ENCODE results near the gene CDK2.
A peak's percentile ranks its signal among the peaks of the same experiment; 100 is the strongest.
"Not testable (repeated sequence)": the region's sequence is repeated elsewhere in the genome, so short reads cannot be mapped to it uniquely, and the experiment has no call there.

Gene CDK2

DNA sequence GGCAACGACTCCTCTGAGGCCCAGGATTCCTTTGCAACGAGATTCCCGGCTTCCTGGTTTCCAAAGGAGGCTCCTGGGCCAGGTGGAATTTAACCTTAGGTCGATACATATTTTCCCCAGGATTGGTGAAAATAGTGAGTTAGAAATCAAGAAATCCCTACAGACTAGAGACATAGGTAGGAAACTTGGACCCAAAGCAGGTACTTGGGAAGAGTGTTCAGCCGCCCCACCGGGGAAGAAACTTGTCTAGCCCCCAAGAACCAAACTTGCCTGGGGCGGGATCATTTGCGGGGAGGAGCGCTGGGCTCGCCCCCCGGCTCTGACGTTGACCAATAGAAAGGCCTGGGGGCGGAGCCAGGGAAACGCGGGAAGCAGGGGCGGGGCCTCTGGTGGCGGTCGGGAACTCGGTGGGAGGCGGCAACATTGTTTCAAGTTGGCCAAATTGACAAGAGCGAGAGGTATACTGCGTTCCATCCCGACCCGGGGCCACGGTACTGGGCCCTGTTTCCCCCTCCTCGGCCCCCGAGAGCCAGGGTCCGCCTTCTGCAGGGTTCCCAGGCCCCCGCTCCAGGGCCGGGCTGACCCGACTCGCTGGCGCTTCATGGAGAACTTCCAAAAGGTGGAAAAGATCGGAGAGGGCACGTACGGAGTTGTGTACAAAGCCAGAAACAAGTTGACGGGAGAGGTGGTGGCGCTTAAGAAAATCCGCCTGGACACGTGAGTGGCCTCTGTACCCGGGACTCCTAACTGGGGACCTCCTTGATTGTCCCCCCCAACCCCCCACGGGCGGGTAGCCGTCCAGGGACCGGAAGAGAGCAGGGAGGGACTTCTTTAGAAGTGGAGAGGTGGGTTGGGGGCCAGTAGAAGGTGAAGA is at the start of gene CDK2:
Gene CDK2 (plus strand): TSS at position 423 of the 874 bp plus-strand sequence. CDS start 179 bp downstream, at position 602.
- H3K36me3 ChIP-seq (ENCODE audit: control insufficient read depth, insufficient read depth, low read length) = peaks cover 36% of the 10 kb centered on the region

DNA sequence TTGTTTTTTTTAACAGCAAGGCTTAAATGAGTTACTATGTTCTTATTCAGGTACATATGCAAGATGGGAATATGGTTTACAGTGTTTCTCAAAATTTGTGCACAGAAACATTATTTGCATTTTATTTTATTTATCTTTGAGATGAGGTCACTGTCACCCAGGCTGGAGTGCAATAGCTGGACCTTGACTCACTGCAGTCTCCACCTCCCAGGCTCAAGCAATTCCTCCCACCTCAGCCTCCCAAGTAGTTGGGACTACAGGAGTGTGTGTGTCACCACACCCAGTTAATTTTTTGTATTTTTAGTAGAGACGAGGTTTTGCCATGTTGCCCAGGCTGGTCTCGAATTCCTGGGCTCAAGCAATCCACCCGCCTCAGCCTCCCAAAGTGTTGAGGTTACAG is 47.6 kb upstream of the CDK2 start:
- H3K27me3 ChIP-seq (ENCODE audit: control insufficient read depth, insufficient read depth, low read length); H3K9ac ChIP-seq (ENCODE audit: low read length); H3K9me3 ChIP-seq (ENCODE audit: control insufficient read depth, insufficient read depth, low read depth, low read length); H3K4me3 ChIP-seq (ENCODE audit: low read depth, low read length); H3K27ac ChIP-seq (ENCODE audit: low read depth, low read length); H3K4me1 ChIP-seq (ENCODE audit: control insufficient read depth, insufficient read depth, low read length): not testable (repeated sequence)
- H3K36me3 ChIP-seq (ENCODE audit: control insufficient read depth, insufficient read depth, low read length) = peaks cover 37% of the 10 kb centered on the region

More for the DNA sequence above, at the start of gene CDK2:
- H3K27ac ChIP-seq (ENCODE audit: low read depth, low read length) = peak within 1 kb of the TSS; percentile 74; the same call in 1 of the 2 replicates
- H3K4me3 ChIP-seq (ENCODE audit: low read depth, low read length) = peak within 1 kb of the TSS; percentile 94
- no peaks in the 10 kb centered on the region for H3K27me3 ChIP-seq (ENCODE audit: control insufficient read depth, insufficient read depth, low read length)
- H3K9me3 ChIP-seq (ENCODE audit: control insufficient read depth, insufficient read depth, low read depth, low read length) = no peaks in the 10 kb centered on the region
- H3K4me1 ChIP-seq (ENCODE audit: control insufficient read depth, insufficient read depth, low read length) = peaks cover 18% of the 10 kb centered on the region
- peak within 1 kb of the TSS; percentile 88 for H3K9ac ChIP-seq (ENCODE audit: low read length)

DNA sequence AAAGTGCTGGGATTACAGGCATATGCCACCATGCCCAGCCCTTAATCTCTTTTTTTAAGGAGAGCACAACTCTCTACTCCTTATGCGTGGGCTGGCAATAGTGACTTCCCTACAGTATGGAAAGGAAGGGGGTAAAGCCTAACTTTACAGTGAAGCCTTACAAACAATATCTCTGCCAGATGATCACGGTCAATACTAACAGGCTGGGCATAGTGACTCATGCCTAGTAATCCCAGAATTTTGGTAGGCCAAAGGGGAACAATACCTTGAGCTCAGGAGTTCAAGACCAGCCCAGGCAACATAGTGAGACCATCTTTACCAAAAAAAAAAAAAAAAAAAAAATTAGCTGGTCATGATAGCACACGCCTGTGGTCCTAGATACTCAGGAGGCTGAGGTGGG is 44.5 kb upstream of the CDK2 start:
- H3K4me3 ChIP-seq (ENCODE audit: low read depth, low read length) = no peak overlapping the region
- H3K9ac ChIP-seq (ENCODE audit: low read length) = no peak overlapping the region
- H3K27ac ChIP-seq (ENCODE audit: low read depth, low read length) = no peak overlapping the region
- no peaks in the 10 kb centered on the region for H3K27me3 ChIP-seq (ENCODE audit: control insufficient read depth, insufficient read depth, low read length)
- H3K36me3 ChIP-seq (ENCODE audit: control insufficient read depth, insufficient read depth, low read length) = peaks cover 31% of the 10 kb centered on the region
- no peaks in the 10 kb centered on the region for H3K9me3 ChIP-seq (ENCODE audit: control insufficient read depth, insufficient read depth, low read depth, low read length)
- peaks cover 6% of the 10 kb centered on the region; the same call in 1 of the 2 replicates for H3K4me1 ChIP-seq (ENCODE audit: control insufficient read depth, insufficient read depth, low read length)

DNA sequence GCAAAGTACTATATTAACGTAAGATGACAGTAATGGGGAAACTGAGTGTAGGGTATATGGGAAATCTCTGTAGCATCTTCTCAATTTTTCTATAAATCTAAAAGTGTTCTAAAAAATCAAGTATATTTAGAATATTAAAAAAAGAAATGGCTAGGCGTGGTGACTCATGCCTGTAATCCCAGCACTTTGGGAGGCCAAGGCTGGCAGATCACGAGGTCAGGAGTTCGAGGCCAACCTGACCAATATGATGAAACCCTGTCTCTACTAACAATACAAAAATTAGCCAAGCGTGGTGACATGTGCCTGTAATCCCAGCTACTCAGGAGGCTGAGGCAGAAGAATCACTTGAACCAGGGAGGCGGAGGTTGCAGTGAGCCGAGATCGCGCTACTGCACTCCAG is 43.0 kb upstream of the CDK2 start:
- not testable (repeated sequence) for H3K4me3 ChIP-seq (ENCODE audit: low read depth, low read length); H3K27ac ChIP-seq (ENCODE audit: low read depth, low read length); H3K27me3 ChIP-seq (ENCODE audit: control insufficient read depth, insufficient read depth, low read length); H3K9ac ChIP-seq (ENCODE audit: low read length); H3K9me3 ChIP-seq (ENCODE audit: control insufficient read depth, insufficient read depth, low read depth, low read length); H3K4me1 ChIP-seq (ENCODE audit: control insufficient read depth, insufficient read depth, low read length)
- peaks cover 29% of the 10 kb centered on the region for H3K36me3 ChIP-seq (ENCODE audit: control insufficient read depth, insufficient read depth, low read length)

DNA sequence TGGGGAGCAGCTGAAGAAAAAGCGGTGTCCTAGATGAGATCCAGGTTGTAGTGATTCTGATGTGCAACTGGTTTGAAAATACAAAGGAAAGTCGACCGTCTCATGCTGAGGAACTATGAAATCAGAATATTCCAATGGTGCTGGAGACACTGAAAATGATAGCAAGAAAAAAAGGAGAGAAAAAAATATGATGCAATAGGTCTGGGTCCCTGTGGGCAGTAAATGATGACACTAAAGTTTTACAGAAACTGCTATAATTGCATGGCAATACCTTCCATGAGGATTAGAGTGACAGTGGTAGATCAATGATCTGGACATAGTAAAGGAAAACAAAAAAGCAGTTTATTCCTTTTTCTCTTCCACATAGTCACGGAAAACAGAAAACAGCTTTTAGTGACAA is 41.3 kb upstream of the CDK2 start:
- Histone ChIP-seq H3K9ac (ENCODE audit: low read length) (no peak overlapping the region), H3K36me3 (ENCODE audit: control insufficient read depth, insufficient read depth, low read length) (peaks cover 29% of the 10 kb centered on the region), H3K4me1 (ENCODE audit: control insufficient read depth, insufficient read depth, low read length) (peaks cover 8% of the 10 kb centered on the region; the same call in 1 of the 2 replicates)

DNA sequence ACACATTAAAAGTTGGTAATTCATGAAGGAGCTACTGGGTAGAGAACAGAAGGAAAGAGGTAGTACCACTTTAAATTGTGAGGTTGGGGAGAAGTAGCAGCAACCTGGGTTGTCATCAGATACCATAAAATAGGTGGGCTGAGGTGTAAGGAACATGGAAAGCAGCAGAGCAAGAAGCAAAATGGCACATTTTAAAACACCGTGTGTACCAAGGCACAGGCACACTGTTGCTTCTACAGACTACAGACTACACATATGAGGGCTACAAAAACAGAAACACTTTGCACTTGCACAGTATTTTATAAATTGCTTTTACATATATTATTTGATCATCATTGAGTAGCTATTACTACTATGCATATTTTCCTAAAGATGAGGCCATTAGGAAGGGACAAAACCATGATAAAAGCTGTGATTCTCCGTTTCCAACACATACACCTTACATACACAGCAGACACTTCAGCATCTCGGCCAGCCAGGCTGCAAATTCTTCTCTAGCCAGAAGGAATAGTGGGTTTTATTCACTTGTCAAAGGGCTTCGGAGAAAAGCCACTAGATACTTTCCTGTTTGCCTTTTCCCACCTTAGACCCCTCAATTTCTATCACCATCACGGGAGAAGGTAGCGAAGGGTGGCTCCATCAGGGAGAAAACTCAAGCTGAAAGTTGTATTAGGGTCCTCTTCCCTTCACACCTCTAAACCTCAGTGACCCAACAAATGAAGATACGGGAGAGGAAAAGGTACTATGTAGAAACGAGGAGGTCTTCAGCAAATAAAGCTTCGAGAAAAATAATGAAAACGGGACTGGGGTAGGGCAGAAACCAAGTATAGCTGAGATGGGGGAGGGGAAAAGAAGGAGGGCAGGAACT is 40.5 kb upstream of the CDK2 start:
- Histone ChIP-seq H3K27me3 (ENCODE audit: control insufficient read depth, insufficient read depth, low read length) (0 out of 2 replicates have a peak, but pooled peaks cover under 1% of the 10 kb centered on the region), H3K36me3 (ENCODE audit: control insufficient read depth, insufficient read depth, low read length) (peaks cover 24% of the 10 kb centered on the region), H3K4me3 (ENCODE audit: low read depth, low read length) (peak overlapping the region; percentile 99), H3K27ac (ENCODE audit: low read depth, low read length) (peak overlapping the region; percentile 93), H3K9ac (ENCODE audit: low read length) (peak overlapping the region; percentile 96), H3K4me1 (ENCODE audit: control insufficient read depth, insufficient read depth, low read length) (peaks cover 11% of the 10 kb centered on the region), H3K9me3 (ENCODE audit: control insufficient read depth, insufficient read depth, low read depth, low read length) (no peaks in the 10 kb centered on the region)

More for the DNA sequence above, 41.3 kb upstream of the CDK2 start:
- Histone ChIP-seq H3K9me3 (ENCODE audit: control insufficient read depth, insufficient read depth, low read depth, low read length) (no peaks in the 10 kb centered on the region), H3K27me3 (ENCODE audit: control insufficient read depth, insufficient read depth, low read length) (no peaks in the 10 kb centered on the region), H3K4me3 (ENCODE audit: low read depth, low read length) (peak overlapping the region; percentile 99; the same call in 1 of the 2 replicates), H3K27ac (ENCODE audit: low read depth, low read length) (no peak overlapping the region)

DNA sequence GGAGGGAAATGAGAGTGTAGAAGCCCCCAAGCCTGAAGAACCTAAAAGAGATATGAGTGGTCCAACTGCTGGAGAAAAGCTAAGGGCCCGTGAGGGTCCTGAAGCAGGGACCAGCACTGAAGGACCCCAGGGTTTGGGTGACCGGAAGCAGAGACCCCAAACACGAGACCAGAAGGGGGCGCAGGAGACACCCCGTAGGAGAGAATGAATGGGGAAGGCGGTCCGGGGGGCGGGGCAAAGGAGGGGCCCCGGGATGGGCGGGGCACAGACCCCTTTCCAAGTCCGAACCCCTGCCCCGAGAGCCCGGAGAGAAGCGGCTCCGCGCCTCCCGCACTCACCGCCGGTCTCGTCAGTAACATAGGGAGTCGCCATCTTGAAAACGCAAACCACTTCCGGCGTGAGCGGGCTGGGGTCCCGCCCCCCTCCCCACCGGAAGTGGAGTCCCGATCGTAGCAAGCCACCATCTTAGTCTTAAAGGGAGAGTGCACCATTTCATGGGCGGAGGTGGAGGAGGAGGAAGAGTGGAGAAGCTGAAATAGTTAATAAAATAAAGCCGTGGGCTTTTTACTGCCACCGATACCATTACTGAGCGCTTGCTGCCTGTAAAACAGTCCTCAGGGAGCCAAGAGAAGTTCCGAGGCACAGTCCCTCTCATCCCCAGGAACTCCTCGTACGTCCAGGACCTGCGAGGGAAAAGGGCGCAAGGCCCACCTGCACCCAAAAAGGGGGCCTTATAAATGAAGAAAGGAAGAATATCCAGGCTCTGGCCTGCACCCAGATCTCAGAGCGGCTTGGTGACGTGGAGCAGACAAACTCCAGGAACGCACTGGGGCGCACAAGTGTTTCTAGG is 39.7 kb upstream of the CDK2 start:
- Histone ChIP-seq H3K4me1 (ENCODE audit: control insufficient read depth, insufficient read depth, low read length) (peaks cover 16% of the 10 kb centered on the region), H3K27ac (ENCODE audit: low read depth, low read length) (peak overlapping the region; percentile 93), H3K9me3 (ENCODE audit: control insufficient read depth, insufficient read depth, low read depth, low read length) (no peaks in the 10 kb centered on the region), H3K9ac (ENCODE audit: low read length) (peak overlapping the region; percentile 96), H3K27me3 (ENCODE audit: control insufficient read depth, insufficient read depth, low read length) (peaks cover 5% of the 10 kb centered on the region; the same call in 1 of the 2 replicates), H3K4me3 (ENCODE audit: low read depth, low read length) (peak overlapping the region; percentile 99), H3K36me3 (ENCODE audit: control insufficient read depth, insufficient read depth, low read length) (peaks cover 21% of the 10 kb centered on the region)

DNA sequence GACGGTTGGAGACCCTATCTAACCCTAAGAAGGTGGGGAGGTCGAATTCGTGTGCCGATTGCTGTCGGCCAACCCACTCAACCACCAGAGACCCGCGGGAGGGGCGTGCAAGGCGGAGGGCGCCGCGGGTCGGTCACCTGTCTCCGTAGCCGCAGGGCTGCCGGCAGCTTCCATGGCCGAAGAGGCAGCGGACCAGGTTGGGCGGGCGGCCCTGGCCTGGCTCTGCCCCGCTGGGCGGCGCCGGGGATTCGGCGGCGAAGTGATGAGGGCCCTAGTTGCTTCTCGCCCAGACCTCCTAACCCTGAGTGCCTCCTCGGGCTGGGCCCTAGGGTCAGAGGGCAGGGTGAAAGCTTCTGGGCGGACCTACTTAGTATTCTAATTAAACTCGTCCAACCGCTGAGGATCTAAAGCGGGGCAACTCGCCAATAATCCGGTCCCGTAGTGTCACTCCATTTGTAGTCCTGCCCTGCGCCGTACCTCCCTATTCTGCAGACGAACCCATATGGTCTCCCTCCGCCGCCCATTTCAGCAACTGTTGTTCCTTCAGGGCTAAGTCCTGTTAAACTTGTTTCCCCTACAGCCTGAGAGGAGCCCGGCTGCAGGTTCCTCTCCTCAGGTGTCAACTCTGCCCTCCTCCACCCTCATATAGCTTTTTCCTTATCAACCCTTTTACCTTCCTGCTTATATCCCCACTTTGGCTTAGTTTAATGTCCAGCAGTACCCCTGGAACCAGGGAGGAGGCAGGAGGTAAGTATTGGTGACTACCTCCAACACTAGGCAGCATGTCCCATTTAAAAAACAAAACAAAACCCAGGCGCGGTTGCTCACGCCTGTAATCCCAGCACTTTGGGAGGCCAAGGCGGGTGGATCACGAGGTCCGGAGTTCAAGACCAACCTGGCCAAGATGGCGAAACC is 38.8 kb upstream of the CDK2 start, which contains the start of gene PYM1:
Gene PYM1 (minus strand): TSS at position 307 of the 915 bp plus-strand sequence. CDS start 133 bp downstream, at position 174.
- Histone ChIP-seq H3K9ac (ENCODE audit: low read length) (peak within 1 kb of the TSS; percentile 96), H3K4me3 (ENCODE audit: low read depth, low read length) (peak within 1 kb of the TSS; percentile 99), H3K9me3 (ENCODE audit: control insufficient read depth, insufficient read depth, low read depth, low read length) (no peaks in the 10 kb centered on the region), H3K4me1 (ENCODE audit: control insufficient read depth, insufficient read depth, low read length) (peaks cover 22% of the 10 kb centered on the region), H3K27me3 (ENCODE audit: control insufficient read depth, insufficient read depth, low read length) (peaks cover 13% of the 10 kb centered on the region), H3K27ac (ENCODE audit: low read depth, low read length) (peak within 1 kb of the TSS; percentile 93), H3K36me3 (ENCODE audit: control insufficient read depth, insufficient read depth, low read length) (peaks cover 14% of the 10 kb centered on the region)

DNA sequence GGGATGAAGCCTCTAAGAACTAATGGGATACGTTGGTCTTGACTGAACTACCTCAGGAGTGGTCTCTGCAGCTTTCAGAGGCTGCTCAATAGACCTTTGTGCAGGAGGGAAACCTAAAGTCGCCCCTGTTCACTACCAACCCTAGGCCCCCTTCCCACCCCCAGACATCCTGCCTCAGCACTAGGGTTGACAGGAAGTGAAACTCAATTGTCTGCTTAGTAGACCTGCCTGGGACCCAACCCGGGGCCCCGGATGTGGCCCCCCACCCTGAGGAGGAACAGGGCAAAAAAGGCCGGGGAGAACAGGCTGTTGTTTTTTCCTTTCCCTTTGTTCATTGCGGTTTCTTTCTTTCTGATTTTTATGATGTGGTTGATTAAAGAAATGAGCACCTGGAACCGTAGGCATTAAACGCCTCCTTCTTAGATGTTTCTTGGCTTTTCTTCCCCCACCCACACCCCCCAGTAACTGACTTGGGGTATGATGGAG is 37.3 kb upstream of the CDK2 start:
- no peak overlapping the region for H3K9ac ChIP-seq (ENCODE audit: low read length)
- H3K9me3 ChIP-seq (ENCODE audit: control insufficient read depth, insufficient read depth, low read depth, low read length) = no peaks in the 10 kb centered on the region
- H3K4me3 ChIP-seq (ENCODE audit: low read depth, low read length) = no peak overlapping the region
- peaks cover 9% of the 10 kb centered on the region for H3K36me3 ChIP-seq (ENCODE audit: control insufficient read depth, insufficient read depth, low read length)
- H3K27ac ChIP-seq (ENCODE audit: low read depth, low read length) = no peak overlapping the region
- peaks cover 26% of the 10 kb centered on the region for H3K4me1 ChIP-seq (ENCODE audit: control insufficient read depth, insufficient read depth, low read length)
- peaks cover 25% of the 10 kb centered on the region for H3K27me3 ChIP-seq (ENCODE audit: control insufficient read depth, insufficient read depth, low read length)

Data from HUES6 (cell line).